Fibroblast of the aortic adventitia (primary cell): ENCODE measurements around the gene CDH23. TPM values are rescaled to one million over a fixed set of nuclear protein-coding genes. Genes with fewer than 3 reads are reported as not detected.
A peak's percentile ranks its signal among the peaks of the same experiment; 100 is the strongest.

ENCODE experiments used
- DNase-seq: peaks from one replicate; pipeline ENCODE4 v3.0.0-alpha.2; 2010; ENCODE audit warnings: low read depth
- H3K4me3 ChIP-seq: 2 replicates; pipeline ENCODE4 v1.5.1; 2011; ENCODE audit warnings: low read depth, mild to moderate bottlenecking, control low read depth, low read length, moderate library complexity
- total RNA-seq: library from RNA; depleted of rRNA; stranded (reverse); fragments of >200 nt; gene quantifications from 2 replicates; pipeline ENCODE4 v1.2.3, GENCODE V29; 2012; ENCODE audit warnings: low replicate concordance
- TF ChIP-seq, protein P1 (sequence below): IDR thresholded peaks from 2 replicates; pipeline ENCODE4 v1.5.1; 2011; ENCODE audit warnings: mild to moderate bottlenecking, low read length, control low read depth, inconsistent platforms; ENCODE audit not compliant: insufficient read depth

The CDH23 gene
- total RNA-seq, 1 donor = 0.27 TPM

DNA sequence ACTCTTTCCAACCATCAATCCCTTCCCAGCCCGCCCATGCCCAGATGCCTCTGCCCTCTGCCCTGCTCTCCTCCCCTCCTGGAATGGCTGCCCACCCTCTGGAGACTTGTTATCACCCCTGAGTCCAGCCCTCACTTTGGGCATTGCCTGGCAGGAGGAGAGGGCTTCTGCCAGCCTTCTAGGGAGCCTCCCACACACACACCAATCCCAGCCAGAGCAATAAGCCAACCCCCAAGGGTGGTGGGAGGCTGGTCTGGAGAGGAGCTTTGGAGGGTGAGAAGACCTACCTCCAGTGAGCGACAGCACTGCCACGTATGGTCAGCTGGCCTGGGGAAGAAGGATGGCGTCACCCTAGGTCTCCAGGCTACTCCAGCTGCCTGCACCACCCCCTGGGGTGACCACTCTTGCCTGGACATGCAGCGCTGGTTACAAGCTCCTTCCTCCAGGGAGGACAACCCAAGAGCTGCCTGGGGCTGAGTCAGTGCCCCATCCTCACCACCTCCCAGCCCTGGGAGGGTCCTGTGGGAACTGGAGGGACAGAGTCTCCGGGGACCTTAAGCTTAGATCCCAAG, 314.4 kb downstream of the CDH23 start:
- H3K4me3 ChIP-seq = no peak overlapping the region
- no peak for DNase-seq
- TF ChIP-seq, protein P1, sequence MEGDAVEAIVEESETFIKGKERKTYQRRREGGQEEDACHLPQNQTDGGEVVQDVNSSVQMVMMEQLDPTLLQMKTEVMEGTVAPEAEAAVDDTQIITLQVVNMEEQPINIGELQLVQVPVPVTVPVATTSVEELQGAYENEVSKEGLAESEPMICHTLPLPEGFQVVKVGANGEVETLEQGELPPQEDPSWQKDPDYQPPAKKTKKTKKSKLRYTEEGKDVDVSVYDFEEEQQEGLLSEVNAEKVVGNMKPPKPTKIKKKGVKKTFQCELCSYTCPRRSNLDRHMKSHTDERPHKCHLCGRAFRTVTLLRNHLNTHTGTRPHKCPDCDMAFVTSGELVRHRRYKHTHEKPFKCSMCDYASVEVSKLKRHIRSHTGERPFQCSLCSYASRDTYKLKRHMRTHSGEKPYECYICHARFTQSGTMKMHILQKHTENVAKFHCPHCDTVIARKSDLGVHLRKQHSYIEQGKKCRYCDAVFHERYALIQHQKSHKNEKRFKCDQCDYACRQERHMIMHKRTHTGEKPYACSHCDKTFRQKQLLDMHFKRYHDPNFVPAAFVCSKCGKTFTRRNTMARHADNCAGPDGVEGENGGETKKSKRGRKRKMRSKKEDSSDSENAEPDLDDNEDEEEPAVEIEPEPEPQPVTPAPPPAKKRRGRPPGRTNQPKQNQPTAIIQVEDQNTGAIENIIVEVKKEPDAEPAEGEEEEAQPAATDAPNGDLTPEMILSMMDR = no peak

DNA sequence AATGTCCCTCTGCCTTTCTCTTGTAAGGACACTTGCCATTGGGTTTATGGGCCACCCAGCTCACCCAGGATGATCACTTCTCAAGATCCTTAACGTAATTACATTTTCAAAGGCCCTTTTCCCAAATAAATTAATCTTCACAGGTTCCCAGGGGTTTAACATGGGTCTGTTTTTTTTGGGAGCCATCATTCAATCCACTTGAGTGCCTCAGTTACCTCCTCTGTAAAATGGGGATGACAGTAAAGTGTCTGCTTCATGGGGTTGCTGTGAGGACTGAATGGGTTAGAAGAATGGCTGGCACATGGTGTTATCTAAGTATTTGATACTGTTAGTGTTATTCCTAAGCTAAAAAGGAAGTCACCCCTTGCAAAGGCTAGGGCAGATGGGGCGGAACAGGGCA, 315.4 kb downstream of the CDH23 start:
- DNase-seq = no peak
- H3K4me3 ChIP-seq = no peak overlapping the region
- TF ChIP-seq, protein P1 = no peak

DNA sequence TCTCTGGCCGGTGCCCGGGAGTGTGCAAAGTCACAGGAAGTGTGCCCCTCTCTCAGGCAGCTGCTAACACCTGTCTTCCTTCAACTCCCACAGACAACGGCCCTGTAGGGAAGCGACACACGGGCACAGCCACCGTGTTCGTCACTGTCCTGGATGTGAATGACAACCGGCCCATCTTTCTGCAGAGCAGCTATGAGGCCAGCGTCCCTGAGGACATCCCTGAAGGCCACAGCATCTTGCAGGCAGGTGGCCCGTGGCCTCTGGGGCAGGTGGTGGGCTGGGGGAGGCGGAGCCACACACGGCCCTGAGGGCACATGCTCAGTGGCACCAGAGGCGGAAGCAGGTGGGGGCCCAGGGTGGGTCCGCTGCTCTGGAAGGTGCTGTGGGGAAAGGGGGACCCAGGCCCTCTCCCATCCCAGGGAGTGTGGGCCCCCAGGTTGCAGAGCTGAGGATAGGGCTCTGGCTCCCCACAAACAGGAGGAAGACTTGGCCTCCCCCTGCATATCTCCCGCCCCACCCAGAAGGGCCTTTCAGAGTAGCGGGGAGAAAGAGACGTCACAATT, 315.9 kb downstream of the CDH23 start:
- no peak overlapping the region for H3K4me3 ChIP-seq
- TF ChIP-seq, protein P1 = no peak
- DNase-seq = no peak

DNA sequence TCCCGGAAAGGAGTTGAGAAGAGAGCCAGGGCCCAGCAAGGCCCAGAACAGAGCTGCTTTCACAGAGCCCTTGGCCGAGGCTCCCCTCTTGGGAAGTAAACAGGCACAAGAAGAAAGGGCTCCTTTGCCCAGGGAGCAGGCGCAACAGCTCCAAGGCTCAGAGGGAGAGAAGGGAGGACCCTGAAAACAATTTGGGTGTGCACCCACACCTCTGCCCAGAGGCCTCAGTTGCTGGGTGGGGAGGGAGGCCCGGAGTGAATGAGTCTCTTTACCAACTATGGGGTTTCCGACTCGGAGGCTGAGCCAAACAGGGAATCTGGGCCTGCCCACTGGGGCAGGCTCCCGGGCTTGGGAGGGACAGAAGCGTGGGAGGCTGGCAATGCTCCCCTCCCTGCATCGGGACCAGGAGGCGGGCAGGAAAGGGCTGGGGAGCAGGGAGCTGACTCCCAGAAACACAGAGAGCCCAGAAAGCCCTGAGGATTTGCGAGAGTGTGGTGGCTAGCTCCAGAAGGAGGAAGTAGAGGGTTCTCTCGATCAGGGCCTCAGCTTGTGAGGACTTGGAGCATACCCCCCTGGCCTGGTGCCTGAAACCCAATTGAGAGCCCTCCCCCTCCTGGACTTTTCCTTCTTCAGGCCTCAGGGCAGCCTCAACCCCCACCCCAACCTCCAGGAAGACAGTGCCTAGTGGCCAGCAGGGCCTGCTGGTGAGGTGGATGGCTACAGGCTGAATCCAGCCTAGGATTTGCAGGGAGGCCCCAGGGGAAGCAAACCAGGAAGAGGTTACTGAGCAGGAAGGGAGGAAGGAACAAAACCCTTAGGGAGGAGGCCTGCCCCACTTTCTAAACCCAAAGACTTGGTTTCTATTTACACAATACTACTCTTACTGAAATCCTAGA, 316.7 kb downstream of the CDH23 start:
- peak; percentile 95 for DNase-seq
- no peak overlapping the region for H3K4me3 ChIP-seq
- TF ChIP-seq, protein P1 = peak; percentile 46

DNA sequence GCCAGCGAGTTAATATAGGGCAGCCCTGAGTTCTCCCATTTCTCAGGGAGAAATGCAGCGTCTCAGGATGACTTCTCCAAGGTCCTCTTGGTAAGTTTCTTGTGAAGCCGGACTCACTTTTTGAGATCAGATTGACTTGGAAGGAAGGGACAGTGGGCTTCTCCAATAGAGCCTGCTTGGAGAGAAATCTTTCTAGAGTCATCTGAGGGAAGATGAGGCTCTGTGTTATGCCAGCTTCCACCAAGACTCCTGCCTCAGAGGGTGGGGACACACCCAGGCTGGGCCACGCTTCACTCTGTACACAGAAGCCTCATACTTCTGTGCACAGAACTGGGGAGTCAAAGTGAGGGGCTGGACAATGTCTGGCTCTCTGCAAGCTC, 317.3 kb downstream of the CDH23 start:
- TF ChIP-seq, protein P1 = no peak
- DNase-seq = no peak
- peak overlapping the region; percentile 14 for H3K4me3 ChIP-seq

DNA sequence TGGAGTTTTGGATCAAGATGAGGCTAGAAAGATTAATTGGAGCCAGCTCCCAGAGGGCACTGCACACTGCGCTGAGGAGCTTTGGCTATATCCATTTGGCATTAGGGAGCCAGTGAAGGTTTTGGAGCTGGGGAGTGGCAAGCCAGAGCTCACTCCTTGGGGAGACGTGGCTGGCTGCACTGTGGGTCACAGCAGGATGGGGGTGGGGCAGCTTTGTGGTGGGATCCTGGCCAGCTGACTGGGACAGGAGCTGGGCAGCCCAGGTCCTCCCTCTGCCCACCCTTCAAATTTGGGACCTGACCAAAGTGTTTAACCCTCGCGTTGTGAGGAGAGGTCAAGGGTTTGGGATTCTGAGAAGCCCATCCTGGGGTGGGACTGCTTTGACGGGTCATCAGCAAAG, 317.9 kb downstream of the CDH23 start:
- DNase-seq = no peak
- no peak overlapping the region for H3K4me3 ChIP-seq
- TF ChIP-seq, protein P1 = no peak
